B cell (primary cell): Measurements from ENCODE around the gene PYGM. TPM values are rescaled to one million over a fixed set of nuclear protein-coding genes. Genes with fewer than 3 reads are reported as not detected.
A peak's percentile ranks its signal among the peaks of the same experiment; 100 is the strongest.

ENCODE experiments used
- ATAC-seq: fragments of 200-7000 bp; cut with Tn5 transposase; one replicate; pipeline ENCODE4 v1.10.0; 2021; ENCODE audit warnings: low read depth, mild to moderate bottlenecking, moderate number of reproducible peaks, moderate library complexity
- CTCF ChIA-PET: fragments of 350-600 bp; sonication (Branson Sonifier 250); formaldehyde crosslinking; loops from one replicate; lab custom pipeline; 2021; ENCODE audit warnings: antibody characterized with exemption, inconsistent platforms; lab: Charles Lee
- POLR2A ChIA-PET: fragments of 350-600 bp; sonication (Branson Sonifier 250); formaldehyde crosslinking; loops from one replicate; lab custom pipeline; 2021; ENCODE audit warnings: antibody characterized with exemption; lab: Charles Lee
- DNase-seq: peaks from one replicate; pipeline ENCODE4 v3.0.0; 2013
- H2AFZ ChIP-seq: 2 replicates; pipeline ENCODE4 v1.6.1; 2012; ENCODE audit warnings: mild to moderate bottlenecking, low read depth, low read length; ENCODE audit not compliant: insufficient read depth, poor library complexity, severe bottlenecking
- H3K27ac ChIP-seq, 2 donors: 1 replicate in 1 of 2; 2 replicates in 1 of 2; pipeline ENCODE4 v1.5.1; 2012 to 2013; ENCODE audit warnings: low read length in 2 of 2, mild to moderate bottlenecking in 2 of 2, moderate library complexity in 1 of 2
- H3K27me3 ChIP-seq, 4 experiments: fragments of 200-600 bp in 1 of 4; sonication (generic) in 1 of 4; replicated peaks in 1 of 4; 1 replicate in 2 of 4; 2 replicates in 2 of 4; pipeline versions ENCODE4 v1.6.1 to v1.7.0; 2013 to 2016; ENCODE audit warnings: low read length in 3 of 4, mild to moderate bottlenecking in 2 of 4, mixed read lengths in 1 of 4, moderate library complexity in 1 of 4; ENCODE audit not compliant: insufficient read depth in 4 of 4, control insufficient read depth in 3 of 4; ENCODE audit errors: control extremely low read depth in 1 of 4
- H3K36me3 ChIP-seq, 2 experiments: replicated peaks in 1 of 2; 1 replicate in 1 of 2; 2 replicates in 1 of 2; pipeline versions ENCODE4 v1.6.1 to v1.7.1; 2013; ENCODE audit warnings: low read length in 1 of 2; ENCODE audit not compliant: insufficient read depth in 2 of 2, control insufficient read depth in 1 of 2; ENCODE audit errors: control extremely low read depth in 1 of 2, extremely low read depth in 1 of 2
- H3K4me1 ChIP-seq, 2 donors: fragments of 200-600 bp in 1 of 2; sonication (generic) in 1 of 2; 1 replicate in 1 of 2; 2 replicates in 1 of 2; pipeline versions ENCODE4 v1.5.1 to v1.6.1; 2013 to 2017; ENCODE audit warnings: low read length in 2 of 2; ENCODE audit not compliant: control insufficient read depth in 2 of 2, insufficient read depth in 2 of 2
- H3K4me2 ChIP-seq: replicated peaks from 2 replicates; pipeline ENCODE3; 2012; ENCODE audit warnings: mild to moderate bottlenecking, low read depth, low read length; ENCODE audit not compliant: poor library complexity, severe bottlenecking
- H3K4me3 ChIP-seq, 5 experiments: fragments of 200-600 bp in 1 of 5; sonication (generic) in 1 of 5; 1 replicate in 3 of 5; 2 replicates in 2 of 5; pipeline versions ENCODE4 v1.5.1 to v1.7.0; 2011 to 2016; ENCODE audit warnings: low read length in 4 of 5, mild to moderate bottlenecking in 4 of 5, low read depth in 2 of 5, control low read depth in 1 of 5, moderate library complexity in 1 of 5; ENCODE audit not compliant: insufficient read depth in 1 of 5; ENCODE audit errors: control extremely low read depth in 1 of 5, extremely low read depth in 1 of 5
- H3K79me2 ChIP-seq: fragments of 200-600 bp; sonication (generic); one replicate; pipeline ENCODE4 v1.6.0; 2016; ENCODE audit warnings: low read length; ENCODE audit not compliant: control insufficient read depth, insufficient read depth
- H3K9ac ChIP-seq: fragments of 200-600 bp; sonication (generic); 2 replicates; pipeline ENCODE4 v1.6.1; 2017; ENCODE audit warnings: mild to moderate bottlenecking, low read length, moderate library complexity
- H3K9me3 ChIP-seq, 3 donors: one replicate each; pipeline versions ENCODE4 v1.6.1 to v1.7.1; 2013; ENCODE audit warnings: low read length in 2 of 3; ENCODE audit not compliant: control insufficient read depth in 2 of 3, insufficient read depth in 1 of 3; ENCODE audit errors: control extremely low read depth in 1 of 3
- H4K20me1 ChIP-seq: 2 replicates; pipeline ENCODE4 v1.6.0; 2012; ENCODE audit warnings: mild to moderate bottlenecking, low read length; ENCODE audit not compliant: insufficient read depth, control insufficient read depth, poor library complexity, severe bottlenecking
- H3K27ac Mint-ChIP-seq: one replicate; pipeline ENCODE4 v1.8.0; 2021; ENCODE audit warnings: mixed read lengths
- H3K27me3 Mint-ChIP-seq: one replicate; pipeline ENCODE4 v1.8.0; 2021; ENCODE audit warnings: mixed read lengths
- H3K4me1 Mint-ChIP-seq: one replicate; pipeline ENCODE4 v1.8.0; 2021; ENCODE audit warnings: mixed read lengths
- H3K4me3 Mint-ChIP-seq: one replicate; pipeline ENCODE4 v1.8.0; 2021; ENCODE audit warnings: mixed read lengths
- H3K9me3 Mint-ChIP-seq: one replicate; pipeline ENCODE4 v1.8.0; 2022; ENCODE audit warnings: mixed read lengths; ENCODE audit not compliant: insufficient read depth
- EZH2 ChIP-seq: IDR thresholded peaks from 2 replicates; pipeline ENCODE4 v1.6.1; 2012; ENCODE audit warnings: borderline replicate concordance, low read depth, mild to moderate bottlenecking, moderate library complexity, low read length; ENCODE audit not compliant: insufficient read depth, poor library complexity, severe bottlenecking
- WGBS: methylation state at CpG from one replicate; pipeline ENCODE4 v1.1.5; 2013; ENCODE audit warnings: missing lambda C conversion rate; ENCODE audit not compliant: insufficient coverage; 5-methylcytosine and 5-hydroxymethylcytosine counted together
- intact Hi-C: fragments of 100-400 bp; cut with micrococcal nuclease; formaldehyde crosslinking; loops from one replicate; pipeline ENCODE4 v1.10.0; 2022
- polyA minus RNA-seq: library from RNA; depleted of rRNA, polyadenylated mRNA; stranded (reverse); fragments of >200 nt; gene quantifications from 2 replicates; pipeline ENCODE4 v1.2.3, GENCODE V29; 2012
- polyA plus RNA-seq: library from polyadenylated mRNA; depleted of rRNA; stranded (reverse); fragments of >200 nt; gene quantifications from 2 replicates; pipeline ENCODE4 v1.2.3, GENCODE V29; 2012
- total RNA-seq, 2 donors: library from RNA; stranded (reverse); fragments of 120-200 nt in 1 of 2; gene quantifications; 1 replicate in 1 of 2; 2 replicates in 1 of 2; pipeline versions ENCODE4 v1.2.3 to v1.2.4, GENCODE V29; 2013 to 2022
- TF ChIP-seq, protein P1 (sequence below): fragments of 200-600 bp; IDR thresholded peaks from one replicate; pipeline ENCODE4 v1.8.0; 2022; ENCODE audit warnings: antibody characterized with exemption, mild to moderate bottlenecking

The PYGM gene
- total RNA-seq: 9.1 and 9.3 TPM in 2 replicates
- 10.6 TPM for total RNA-seq (2013)
- polyA plus RNA-seq: 9.6 and 13.2 TPM in 2 replicates
- polyA minus RNA-seq: 14.6 and 15.9 TPM in 2 replicates

DNA sequence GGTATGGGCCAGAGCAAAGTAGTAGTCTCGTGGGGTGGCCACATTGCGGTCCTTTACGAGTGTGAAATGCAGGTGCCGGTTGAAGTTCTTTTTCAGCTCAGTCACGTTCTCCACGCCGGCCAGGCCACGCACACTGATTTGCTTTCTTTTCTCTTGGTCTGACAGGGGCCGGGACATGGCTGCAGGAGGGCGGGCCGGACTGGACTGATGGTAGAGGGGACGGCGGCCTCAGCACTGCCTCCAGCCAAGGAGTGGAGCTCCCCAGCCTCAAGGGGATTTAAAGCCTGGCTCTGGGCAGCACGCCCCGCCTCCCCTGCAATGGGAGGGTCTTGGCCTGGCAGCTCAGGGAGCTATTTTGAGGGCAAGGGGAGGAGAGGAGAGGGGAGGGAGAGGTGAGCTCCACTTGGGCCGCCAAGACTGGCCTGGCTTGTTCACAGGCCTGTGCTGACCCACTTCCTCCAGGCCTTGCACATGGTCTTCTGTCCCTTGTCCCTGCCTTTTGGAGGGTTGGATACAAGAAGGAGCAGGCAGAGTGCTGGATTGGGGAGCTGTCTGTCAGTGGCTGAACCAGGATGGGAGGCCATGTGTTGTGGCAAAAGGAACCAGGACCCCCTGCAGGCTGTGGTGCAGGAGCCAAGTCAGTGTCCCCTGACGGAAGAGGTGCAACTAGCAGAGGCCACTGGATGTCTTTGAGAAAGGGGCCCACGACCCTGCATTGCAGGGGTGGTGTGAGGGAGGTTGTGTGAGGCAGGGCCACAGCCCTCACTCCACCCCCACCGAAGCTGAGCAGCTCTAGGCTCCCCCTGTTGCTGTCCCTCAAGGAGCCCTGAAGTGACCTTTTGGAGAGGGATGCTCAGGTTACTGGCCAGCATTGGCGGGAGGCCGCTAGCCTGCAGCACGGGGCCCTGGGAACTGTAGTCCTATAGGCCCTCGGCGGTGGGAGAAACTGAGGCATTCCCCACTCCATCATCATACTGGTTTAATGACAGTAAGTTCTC, at the start of gene PYGM:
Gene PYGM, minus strand, starts transcription at position 253 of the 998 bp plus-strand sequence. Its CDS starts 76 bp downstream, at position 177.
- intact Hi-C loops: no loop called here
- TF ChIP-seq, protein P1, sequence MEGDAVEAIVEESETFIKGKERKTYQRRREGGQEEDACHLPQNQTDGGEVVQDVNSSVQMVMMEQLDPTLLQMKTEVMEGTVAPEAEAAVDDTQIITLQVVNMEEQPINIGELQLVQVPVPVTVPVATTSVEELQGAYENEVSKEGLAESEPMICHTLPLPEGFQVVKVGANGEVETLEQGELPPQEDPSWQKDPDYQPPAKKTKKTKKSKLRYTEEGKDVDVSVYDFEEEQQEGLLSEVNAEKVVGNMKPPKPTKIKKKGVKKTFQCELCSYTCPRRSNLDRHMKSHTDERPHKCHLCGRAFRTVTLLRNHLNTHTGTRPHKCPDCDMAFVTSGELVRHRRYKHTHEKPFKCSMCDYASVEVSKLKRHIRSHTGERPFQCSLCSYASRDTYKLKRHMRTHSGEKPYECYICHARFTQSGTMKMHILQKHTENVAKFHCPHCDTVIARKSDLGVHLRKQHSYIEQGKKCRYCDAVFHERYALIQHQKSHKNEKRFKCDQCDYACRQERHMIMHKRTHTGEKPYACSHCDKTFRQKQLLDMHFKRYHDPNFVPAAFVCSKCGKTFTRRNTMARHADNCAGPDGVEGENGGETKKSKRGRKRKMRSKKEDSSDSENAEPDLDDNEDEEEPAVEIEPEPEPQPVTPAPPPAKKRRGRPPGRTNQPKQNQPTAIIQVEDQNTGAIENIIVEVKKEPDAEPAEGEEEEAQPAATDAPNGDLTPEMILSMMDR: no peak
- no peak for TF ChIP-seq EZH2
- CTCF ChIA-PET: interaction anchor here (0.6 to 1.4 kb wide), 7 partner anchors 10 to 26 kb away, joined by 3 to 7 read pairs (median 5); no protein-coding TSS in a partner anchor

More for the DNA sequence above, at the start of gene PYGM:
- Mint-ChIP-seq H3K4me3 (no peak within 1 kb of the TSS), H3K9me3 (no peaks in the 10 kb centered on the region), H3K27me3 (no peaks in the 10 kb centered on the region), H3K27ac (peak within 1 kb of the TSS; percentile 91), H3K4me1 (peaks cover 61% of the 10 kb centered on the region)
- Histone ChIP-seq H3K4me2 (peak within 1 kb of the TSS; percentile 22), H3K79me2 (peaks cover 61% of the 10 kb centered on the region), H3K4me1 (peaks cover 54 to 69% of the 10 kb centered on the region in 2 donors), H3K4me3 (no peak within 1 kb of the TSS), H3K9me3 (no peaks in the 10 kb centered on the region), H2AFZ (no peak within 1 kb of the TSS), H3K9ac (no peak within 1 kb of the TSS), H4K20me1 (peaks cover 13% of the 10 kb centered on the region), H3K27ac (peak within 1 kb of the TSS; percentile 49 to 53), H3K36me3 (peaks cover 0 to 39% of the 10 kb centered on the region in 2 experiments), H3K27me3 (no peaks in the 10 kb centered on the region)
- no peak for DNase-seq
- ATAC-seq: no peak
- 88% methylated on average over 15 of the region's 24 CpGs for WGBS
- POLR2A ChIA-PET: interaction anchor here (0.6 to 8.8 kb wide), 5 partner anchors 12 to 60 kb away, joined by 3 to 175 read pairs (median 6); partner anchors contain the start of genes RASGRP2 and SF1
